GM19023 (cell line): ENCODE data around the gene DHX38.
A peak's percentile ranks its signal among the peaks of the same experiment; 100 is the strongest.
"Not testable (repeated sequence)": the region's sequence is repeated elsewhere in the genome, so short reads cannot be mapped to it uniquely, and the experiment has no call there.

Experiments used
- ATAC-seq: cut with Tn5 transposase; IDR thresholded peaks from one replicate; pipeline ENCODE4 v1.9.1; 2021; ENCODE audit warnings: mild to moderate bottlenecking, moderate library complexity; ENCODE audit not compliant: unreplicated experiment

DHX38 gene

DNA sequence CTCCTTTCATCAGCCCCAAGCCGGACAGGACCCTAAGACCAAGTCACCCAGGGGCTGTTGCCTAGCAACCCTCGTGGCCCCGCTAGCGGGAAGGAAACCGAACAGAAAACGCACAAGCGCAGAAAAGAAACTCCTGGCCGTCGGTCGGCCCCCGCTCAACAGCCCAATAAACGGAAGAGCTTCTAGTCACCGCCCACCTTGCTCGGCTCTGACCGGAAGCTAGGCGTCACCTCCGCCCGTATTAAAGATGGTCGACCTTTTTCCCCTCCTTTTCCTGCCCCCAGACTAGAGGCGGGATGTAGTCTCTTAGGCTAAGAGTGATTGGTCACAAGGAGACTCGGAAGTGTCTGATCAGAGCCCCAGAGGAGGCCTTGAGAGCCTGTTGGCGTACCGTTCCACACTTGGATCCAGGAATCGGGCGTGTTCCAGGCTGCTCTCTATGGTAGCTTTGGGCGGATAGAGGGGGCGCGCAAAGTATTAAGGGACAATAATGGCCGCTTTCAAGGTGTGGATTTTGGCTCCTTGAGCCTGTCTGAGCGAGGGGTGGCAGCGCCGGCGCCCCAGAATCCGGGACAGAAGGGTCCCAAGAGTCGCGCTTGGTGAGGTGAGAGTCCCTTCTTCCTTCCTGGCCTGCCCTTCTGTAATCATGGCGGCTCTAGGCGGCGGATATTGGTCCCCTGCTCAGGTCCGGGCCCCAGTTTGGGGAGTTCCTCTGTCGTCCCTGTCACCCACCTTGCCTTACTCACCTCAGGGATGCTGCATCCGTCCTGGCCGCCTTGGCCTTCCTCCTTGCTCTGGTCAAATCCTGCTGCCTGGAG, at the start of gene DHX38, which contains the start of gene TXNL4B:
Gene DHX38 (plus strand): TSS at position 400 of the 818 bp plus-strand sequence. CDS start 2,311 bp downstream, outside the sequence.
Gene TXNL4B (minus strand): TSS at position 173 of the 818 bp plus-strand sequence. CDS start 2,871 bp downstream, outside the sequence.
- peak; percentile 98 for ATAC-seq

DNA sequence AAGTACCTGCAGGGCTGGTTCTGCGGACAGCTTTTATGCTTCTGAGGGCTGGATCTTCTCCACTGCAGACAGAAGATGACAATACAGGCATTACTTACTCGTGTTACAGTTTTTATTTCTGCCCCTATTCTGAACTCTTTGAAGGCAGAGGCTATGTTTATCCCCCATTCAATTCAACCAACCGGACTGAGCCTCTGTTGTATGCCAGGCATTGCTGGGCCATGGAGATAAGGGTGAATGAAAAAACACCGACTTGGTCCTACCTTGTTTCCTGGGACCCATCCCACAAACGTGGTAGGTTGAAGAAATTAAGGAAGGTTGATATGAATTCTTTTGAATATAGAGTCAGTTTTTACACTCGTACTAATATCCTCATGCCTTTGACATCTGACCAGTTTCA, 49.4 kb upstream of the DHX38 start:
- no peak for ATAC-seq

DNA sequence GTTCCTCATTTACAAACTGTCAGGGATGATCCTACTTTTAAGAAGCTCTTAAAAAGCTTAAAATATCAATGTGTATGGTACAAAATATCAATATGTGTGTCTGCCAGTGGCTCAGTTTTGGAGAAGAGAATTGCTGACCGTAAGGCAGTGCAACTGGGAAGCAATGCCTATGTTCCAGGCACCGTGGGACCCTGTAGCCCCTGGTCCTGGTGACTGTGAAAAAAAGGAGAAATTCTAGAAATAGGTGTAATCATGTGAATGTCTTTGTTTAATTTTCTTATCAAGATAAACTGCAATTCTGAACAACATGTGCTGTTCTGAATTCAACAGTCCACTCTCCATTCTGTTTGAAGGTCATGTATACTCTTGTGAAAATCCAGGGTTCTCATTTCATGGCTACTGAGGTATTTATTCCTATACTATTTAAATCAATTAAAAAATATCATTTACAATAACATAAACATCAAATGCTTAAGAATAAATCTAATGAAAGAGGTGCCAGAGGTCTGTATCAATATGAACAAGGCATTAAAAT, 48.8 kb upstream of the DHX38 start:
- ATAC-seq, result no peak

GRCh38 chr16:72049110-72049509, 44.5 kb upstream of the DHX38 start:
- ATAC-seq, result no peak

DNA sequence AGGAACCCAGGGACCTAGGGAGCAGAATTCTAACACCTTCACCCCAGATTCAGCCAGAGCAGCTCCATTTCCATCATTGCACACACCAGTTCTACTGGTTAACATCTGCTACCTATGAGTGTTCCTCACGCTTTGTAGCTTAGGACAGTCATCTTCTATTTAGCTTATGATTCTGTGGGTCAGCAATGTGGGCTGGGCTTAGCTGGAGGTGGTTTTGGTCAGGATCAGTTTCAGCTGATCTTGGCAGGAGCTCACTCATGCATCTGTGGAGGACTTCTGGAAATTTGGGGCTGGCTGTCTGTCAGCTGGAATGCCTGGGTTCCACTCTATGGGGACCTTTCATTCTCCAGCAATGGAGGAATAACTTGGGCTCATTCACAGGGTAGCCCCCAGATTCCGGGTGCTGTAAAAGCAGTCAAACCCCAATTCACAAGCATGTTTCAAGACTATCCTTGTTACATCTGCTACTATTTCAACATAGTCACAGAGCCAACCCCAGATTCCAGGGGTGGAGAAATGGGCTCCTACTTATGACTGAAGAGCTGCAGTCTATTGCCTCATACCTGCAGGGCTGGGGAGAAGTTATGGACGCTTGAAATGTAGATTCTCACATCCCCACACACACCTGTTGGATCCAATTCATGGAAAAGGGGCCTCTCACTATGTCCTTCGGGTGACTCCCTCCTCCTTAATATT, 42.7 kb upstream of the DHX38 start:
- ATAC-seq, result no peak

GRCh38 chr16:72051818-72052217, 41.8 kb upstream of the DHX38 start:
- ATAC-seq, result no peak

GRCh38 chr16:72054254-72054847, 39.3 kb upstream of the DHX38 start, which contains the start of gene HP:
TSS of gene HP (plus strand) at chr16:72054505. CDS start at chr16:72054653, 148 bp downstream.
- ATAC-seq, result not testable (repeated sequence)

DNA sequence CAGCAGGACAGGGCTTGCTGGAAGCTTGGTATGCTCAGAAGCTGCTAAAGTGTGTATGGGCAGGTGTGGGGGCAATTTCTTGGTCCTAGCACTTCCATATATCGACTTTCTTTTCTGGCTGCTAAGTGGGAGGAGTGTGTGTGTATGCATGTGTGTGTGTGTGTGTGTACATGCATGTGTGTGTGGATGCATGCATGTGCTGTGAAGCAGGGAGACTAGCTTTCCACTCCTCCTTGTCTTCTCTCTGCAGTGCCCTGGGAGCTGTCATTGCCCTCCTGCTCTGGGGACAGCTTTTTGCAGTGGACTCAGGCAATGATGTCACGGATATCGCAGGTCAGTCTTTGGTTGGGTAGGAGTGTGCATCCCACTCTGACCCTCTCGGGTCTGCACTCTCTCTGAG, 37.7 kb upstream of the DHX38 start:
- ATAC-seq, result no peak

DNA sequence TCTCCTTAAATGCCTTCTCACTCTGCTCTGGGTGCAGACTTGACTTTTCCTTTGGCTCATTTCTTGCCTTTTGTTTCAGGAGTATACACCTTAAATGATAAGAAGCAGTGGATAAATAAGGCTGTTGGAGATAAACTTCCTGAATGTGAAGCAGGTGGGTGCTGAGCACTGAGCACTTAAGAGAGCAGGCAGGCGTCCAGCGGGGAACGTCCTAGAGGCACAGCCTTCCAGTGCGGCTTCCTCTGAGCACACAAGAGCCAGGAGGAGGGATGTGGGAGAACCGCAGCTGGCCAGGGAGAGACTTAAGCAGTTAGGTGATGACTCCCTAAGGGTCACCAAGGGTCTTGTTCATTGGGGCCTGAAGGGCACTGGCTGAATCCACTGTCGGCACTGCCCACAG, 36.3 kb upstream of the DHX38 start:
- ATAC-seq, result not testable (repeated sequence)

GRCh38 chr16:72059060-72059459, 34.6 kb upstream of the DHX38 start:
- not testable (repeated sequence) for ATAC-seq

DNA sequence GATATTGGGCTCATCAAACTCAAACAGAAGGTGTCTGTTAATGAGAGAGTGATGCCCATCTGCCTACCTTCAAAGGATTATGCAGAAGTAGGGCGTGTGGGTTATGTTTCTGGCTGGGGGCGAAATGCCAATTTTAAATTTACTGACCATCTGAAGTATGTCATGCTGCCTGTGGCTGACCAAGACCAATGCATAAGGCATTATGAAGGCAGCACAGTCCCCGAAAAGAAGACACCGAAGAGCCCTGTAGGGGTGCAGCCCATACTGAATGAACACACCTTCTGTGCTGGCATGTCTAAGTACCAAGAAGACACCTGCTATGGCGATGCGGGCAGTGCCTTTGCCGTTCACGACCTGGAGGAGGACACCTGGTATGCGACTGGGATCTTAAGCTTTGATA, 33.2 kb upstream of the DHX38 start:
- ATAC-seq, result no peak

DNA sequence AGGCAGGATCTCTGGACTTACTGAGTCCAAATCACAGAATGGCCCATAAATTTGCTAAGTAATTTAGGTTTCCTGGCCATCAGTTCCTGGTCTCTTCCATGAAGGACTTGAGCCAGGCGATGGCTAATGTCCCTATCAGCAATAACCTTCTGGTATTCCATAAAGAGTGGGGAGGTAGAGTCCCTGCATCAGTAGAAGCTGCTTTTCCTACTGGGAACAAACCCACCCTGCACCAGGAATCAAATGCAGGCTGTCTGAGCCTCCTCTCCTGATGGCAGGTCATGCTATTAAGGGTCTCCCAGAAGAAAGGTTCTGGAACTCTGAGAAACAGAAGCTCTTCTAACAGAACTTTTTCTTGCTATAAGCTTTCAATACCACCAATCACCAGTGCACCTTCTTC, 32.1 kb upstream of the DHX38 start:
- ATAC-seq, result no peak

DNA sequence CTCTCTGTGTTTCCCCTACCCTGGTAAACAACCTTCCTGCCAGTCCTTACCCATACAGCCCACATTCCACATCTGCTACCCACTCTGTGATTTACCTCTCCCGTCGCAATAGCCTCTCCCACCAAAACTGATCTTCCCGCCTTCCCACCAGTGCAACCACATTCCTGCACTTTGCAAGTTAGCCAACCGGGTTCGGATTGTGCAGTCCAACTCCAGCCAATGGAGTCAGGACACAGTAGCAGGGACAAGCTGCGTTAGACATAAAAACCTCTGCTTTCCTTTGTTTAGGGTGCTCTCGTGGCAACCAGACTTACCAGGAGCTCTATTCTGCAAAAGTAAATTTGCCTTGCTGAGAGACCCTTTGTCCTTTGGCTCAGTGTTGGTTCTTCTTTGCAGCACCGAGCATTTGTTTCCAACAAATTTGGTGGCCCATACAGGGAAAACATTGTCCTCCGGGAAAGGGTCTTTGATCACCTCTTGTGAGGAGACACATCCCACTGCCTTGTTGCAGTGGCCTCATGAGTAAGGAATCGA, 29.2 kb upstream of the DHX38 start:
- ATAC-seq, result no peak

DNA sequence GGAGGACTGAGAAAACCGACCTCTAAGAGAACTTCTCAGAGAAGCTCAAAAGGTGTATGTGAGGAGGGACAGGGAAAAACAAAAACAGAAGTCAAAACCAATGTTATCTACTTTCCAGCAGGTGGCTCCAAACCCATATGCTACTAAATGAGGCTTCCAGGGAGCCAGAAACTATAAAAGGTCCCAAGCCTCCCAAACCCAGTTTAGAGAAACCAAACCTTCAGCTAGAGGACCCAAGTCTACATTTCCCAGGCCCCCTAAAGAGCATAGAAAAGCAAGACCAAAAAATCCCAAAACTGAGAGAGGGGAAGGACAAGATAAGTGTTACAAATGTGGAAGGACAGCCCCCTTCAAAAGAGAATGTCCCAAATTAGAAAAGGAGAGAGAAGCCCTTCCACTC, 26.9 kb upstream of the DHX38 start:
- ATAC-seq, result no peak

DNA sequence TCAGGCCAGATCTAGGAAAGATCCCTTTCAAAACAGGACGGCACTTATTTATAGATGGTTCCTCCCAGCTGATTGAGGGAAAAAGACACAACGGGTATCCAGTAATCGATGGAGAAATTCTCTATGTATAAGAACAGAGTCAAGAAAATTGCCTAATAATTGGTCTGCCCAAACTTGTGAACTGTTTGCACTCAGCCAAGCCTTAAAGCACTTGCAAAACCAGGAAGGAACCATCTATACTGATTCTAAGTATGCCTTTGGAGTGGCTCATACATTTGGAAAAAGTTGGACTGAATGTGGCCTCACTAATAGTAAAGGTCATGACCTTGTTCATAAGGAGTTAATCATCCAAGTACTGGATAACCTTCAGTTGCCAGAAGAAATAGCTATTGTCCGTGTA, 24.7 kb upstream of the DHX38 start:
- ATAC-seq, result no peak

DNA sequence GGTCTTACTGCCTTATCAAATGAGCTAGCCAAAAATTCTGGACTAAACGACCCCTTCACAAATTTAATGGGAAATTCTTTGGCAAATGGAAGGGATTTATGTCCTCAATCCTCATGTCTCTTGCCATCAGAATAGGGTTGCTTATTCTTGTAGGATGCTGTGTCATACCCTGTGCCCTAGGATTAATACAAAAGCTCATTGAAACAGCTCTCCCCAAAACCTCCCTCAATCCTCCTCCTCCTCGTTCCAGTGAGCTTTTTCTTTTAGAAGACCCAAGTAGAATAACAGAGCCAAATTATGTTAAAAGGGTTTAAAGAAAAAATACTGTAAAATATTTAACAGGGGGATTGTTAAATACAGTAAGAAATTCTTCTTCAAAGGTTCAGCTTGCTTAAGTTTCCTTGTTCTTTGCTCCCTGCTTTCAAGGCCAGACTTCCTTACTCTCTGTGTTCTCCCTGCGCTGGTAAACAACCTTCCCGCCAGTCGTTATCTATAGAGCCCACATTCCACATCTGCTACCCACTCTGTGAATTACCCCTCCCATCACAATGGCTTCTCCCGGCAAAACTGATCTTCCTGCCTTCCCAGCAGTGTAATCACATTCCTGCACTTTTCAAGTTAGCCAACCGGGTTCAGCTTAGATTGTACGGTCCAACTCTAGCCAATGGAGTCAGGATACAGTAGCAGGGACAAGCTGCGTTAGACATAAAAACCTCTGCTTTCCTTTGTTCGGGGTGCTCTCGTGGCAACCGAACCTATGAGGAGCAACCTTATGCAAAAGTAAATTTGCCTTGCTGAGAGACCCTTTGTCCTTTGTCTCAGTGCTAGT, 20.9 kb upstream of the DHX38 start:
- ATAC-seq, result no peak

DNA sequence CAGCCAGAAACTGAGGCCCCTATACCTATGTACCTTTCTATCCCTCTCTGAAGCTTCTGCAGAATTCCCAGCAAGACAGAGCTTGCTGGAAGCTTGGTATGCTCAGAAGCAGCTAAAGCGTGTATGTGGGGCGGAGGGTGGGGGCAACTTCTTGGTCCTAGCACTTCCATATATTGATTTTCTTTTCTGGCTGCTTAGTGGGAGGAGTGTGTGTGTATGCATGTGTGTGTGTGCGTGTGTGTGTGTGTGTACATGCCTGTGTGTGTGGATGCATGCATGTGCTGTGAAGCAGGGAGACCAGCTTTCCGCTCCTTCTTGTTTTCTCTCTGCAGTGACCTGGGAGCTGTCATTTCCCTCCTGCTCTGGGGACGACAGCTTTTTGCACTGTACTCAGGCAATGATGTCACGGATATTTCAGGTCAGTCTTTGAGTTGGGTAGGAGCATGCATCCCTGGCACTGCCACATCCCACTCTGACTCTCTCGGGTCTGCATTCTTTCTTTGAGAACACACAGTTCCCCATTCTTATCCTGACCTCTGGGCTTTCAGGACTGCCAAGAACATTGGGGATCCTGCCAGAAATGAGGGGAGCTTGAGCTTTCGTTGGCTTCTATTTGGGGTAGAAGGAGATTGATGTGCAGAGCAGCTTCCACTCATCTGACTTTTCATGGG, 20.0 kb upstream of the DHX38 start:
- ATAC-seq, result no peak

- ATAC-seq, result not testable (repeated sequence)
Measured at GRCh38 chr16:72075067-72075466, 18.6 kb upstream of the DHX38 start.

GRCh38 chr16:72076991-72077706, 16.5 kb upstream of the DHX38 start:
- ATAC-seq, result not testable (repeated sequence)
